Psoas muscle (tissue), 8 donors: ENCODE measurements around the gene PRKCH. TPM values are rescaled to one million over a fixed set of nuclear protein-coding genes. Genes with fewer than 3 reads are reported as not detected.

Experiments used
- ATAC-seq, 4 donors: fragments of 200-7000 bp; cut with Tn5 transposase; one replicate each; pipeline ENCODE4 v1.9.1; 2020; ENCODE audit warnings: moderate library complexity in 3 of 4, mild to moderate bottlenecking in 2 of 4
- DNase-seq, 2 donors: peaks; one replicate each; pipeline ENCODE4 v3.0.0-alpha.2; 2020
- H3K27ac ChIP-seq: fragments of 200-600 bp; one replicate; pipeline ENCODE4 v1.8.0; 2022
- H3K27me3 ChIP-seq, 3 donors: fragments of 200-600 bp in 1 of 3; one replicate each; pipeline versions ENCODE4 v1.6.1 to v1.8.0; 2013 to 2022; ENCODE audit warnings: low read length in 2 of 3, mild to moderate bottlenecking in 2 of 3, moderate library complexity in 1 of 3; ENCODE audit not compliant: insufficient read depth in 3 of 3
- H3K36me3 ChIP-seq, 2 donors: fragments of 200-600 bp in 1 of 2; one replicate each; pipeline versions ENCODE4 v1.6.1 to v1.8.0; 2013 to 2022; ENCODE audit warnings: low read depth in 1 of 2, mild to moderate bottlenecking in 1 of 2, moderate library complexity in 1 of 2; ENCODE audit not compliant: insufficient read depth in 1 of 2
- H3K4me1 ChIP-seq: fragments of 200-600 bp; one replicate; pipeline ENCODE4 v1.8.0; 2022
- H3K4me3 ChIP-seq: fragments of 200-600 bp; one replicate; pipeline ENCODE4 v1.8.0; 2022; ENCODE audit warnings: mild to moderate bottlenecking
- H3K9me3 ChIP-seq: fragments of 200-600 bp; one replicate; pipeline ENCODE4 v1.8.0; 2022
- WGBS, 3 donors: extraction: QIAGEN DNeasy Blood & Tissue Kit; methylation state at CpG; one replicate each; pipeline versions ENCODE4 v1.1.6 to v1.1.7; 2013; 5-methylcytosine and 5-hydroxymethylcytosine counted together
- intact Hi-C, 2 donors: fragments of 100-400 bp; cut with DNase I; formaldehyde crosslinking; loops; one replicate each; pipeline versions ENCODE4 v1.11.0 to v1.14.2; 2022
- polyA plus RNA-seq, 3 donors: library from polyadenylated mRNA; stranded (reverse); fragments of 200-250 nt; gene quantifications; one replicate each; pipeline ENCODE4 v1.2.3, GENCODE V29; 2013
- total RNA-seq, 4 donors: library from RNA; stranded (reverse); fragmentation: NEBNext Ultra II Directional in 2 of 4; extraction: Animal tissue kit (Norgen Biotek cat#: 25700) in 2 of 4; gene quantifications; one replicate each; pipeline versions ENCODE4 v1.2.1 to v1.2.4, GENCODE V29; 2021 to 2023
- TF ChIP-seq, protein P1 (sequence below): fragments of 200-600 bp; IDR thresholded peaks from one replicate; pipeline ENCODE4 v1.8.0; 2022; ENCODE audit warnings: antibody characterized with exemption
- donor health status: healthy with polysubstance abuse.
- donor health status: DM: no; HTN: no; CAD: no; lungs with moderate emphysema.
- donor health status: Bipolar disorder and iron deficiency.
- donor health status: healthy.
- donor health status: DM: yes; HTN: yes; CAD: no.
- donor health status: DM: no; HTN: no; CAD: no.
- donor health status: DM: no; HTN: no; CAD: no.
- donor health status: DM: yes; HTN: yes; CAD: no.

PRKCH gene
- total and polyA plus RNA-seq, 7 donors: 5.9 to 17.9 (median 11.1) TPM

DNA sequence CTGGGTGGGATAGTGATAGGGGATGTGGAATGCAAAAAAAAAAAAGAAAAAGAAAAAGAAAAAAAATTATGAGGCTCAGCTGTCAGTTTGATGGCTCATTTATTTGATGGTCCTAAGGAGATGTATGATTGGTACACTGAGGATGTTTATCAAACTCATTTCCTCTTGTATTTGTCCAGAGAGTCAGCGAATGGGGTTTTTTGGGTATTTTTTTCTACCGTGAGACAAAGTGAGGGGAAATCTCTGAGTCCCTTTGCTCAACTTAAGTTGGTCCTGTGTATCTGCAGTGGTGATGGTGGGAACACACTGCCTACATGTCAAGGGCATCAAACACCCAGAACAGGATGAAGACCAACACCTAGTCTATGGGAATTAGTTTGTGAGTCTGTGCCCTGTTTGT is 197.0 kb downstream of the PRKCH start:
- WGBS, 3 donors: 74 to 77% (median 76%) methylated on average over 2 of the region's 2 CpGs
- TF ChIP-seq, protein P1, sequence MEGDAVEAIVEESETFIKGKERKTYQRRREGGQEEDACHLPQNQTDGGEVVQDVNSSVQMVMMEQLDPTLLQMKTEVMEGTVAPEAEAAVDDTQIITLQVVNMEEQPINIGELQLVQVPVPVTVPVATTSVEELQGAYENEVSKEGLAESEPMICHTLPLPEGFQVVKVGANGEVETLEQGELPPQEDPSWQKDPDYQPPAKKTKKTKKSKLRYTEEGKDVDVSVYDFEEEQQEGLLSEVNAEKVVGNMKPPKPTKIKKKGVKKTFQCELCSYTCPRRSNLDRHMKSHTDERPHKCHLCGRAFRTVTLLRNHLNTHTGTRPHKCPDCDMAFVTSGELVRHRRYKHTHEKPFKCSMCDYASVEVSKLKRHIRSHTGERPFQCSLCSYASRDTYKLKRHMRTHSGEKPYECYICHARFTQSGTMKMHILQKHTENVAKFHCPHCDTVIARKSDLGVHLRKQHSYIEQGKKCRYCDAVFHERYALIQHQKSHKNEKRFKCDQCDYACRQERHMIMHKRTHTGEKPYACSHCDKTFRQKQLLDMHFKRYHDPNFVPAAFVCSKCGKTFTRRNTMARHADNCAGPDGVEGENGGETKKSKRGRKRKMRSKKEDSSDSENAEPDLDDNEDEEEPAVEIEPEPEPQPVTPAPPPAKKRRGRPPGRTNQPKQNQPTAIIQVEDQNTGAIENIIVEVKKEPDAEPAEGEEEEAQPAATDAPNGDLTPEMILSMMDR: no peak
- no peaks in the 10 kb centered on the region for H3K9me3 ChIP-seq
- ATAC-seq (no peak), DNase-seq (no peak)
- no peak overlapping the region for H3K27ac ChIP-seq
- H3K36me3 ChIP-seq: no peaks in the 10 kb centered on the region
- H3K4me1 ChIP-seq: peaks cover 23% of the 10 kb centered on the region
- no peaks in the 10 kb centered on the region for H3K27me3 ChIP-seq
- intact Hi-C loops: no loop called here
- no peak overlapping the region for H3K4me3 ChIP-seq

DNA sequence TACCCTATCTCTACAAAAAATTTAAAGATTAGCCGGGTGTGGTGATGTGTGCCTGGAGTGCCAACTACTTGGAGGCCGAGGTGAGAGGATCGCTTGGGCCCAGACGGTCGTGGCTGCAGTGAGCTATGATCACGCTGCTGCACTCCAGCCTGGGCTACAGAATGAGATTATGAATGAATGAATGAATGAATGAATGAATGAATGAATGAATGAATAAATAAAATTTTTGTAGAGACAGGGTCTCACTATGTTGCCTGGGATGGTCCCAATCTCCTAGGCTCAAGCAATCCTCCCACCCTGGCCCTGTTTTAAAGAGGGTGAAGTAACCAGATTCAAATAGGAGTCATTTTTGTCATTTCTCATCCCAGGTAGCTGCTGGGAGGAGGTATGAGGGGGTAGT is 197.7 kb downstream of the PRKCH start:
- 96 to 98% (median 98%) methylated on average over 6 of the region's 6 CpGs for WGBS, 3 donors
- Histone ChIP-seq H3K4me1 (peaks cover 28% of the 10 kb centered on the region), H3K27me3 (no peaks in the 10 kb centered on the region), H3K36me3 (no peaks in the 10 kb centered on the region), H3K4me3 (no peak overlapping the region), H3K27ac (no peak overlapping the region), H3K9me3 (no peaks in the 10 kb centered on the region)
- TF ChIP-seq, protein P1: no peak
- intact Hi-C loops: no loop called here
- ATAC-seq (no peak), DNase-seq (no peak)

DNA sequence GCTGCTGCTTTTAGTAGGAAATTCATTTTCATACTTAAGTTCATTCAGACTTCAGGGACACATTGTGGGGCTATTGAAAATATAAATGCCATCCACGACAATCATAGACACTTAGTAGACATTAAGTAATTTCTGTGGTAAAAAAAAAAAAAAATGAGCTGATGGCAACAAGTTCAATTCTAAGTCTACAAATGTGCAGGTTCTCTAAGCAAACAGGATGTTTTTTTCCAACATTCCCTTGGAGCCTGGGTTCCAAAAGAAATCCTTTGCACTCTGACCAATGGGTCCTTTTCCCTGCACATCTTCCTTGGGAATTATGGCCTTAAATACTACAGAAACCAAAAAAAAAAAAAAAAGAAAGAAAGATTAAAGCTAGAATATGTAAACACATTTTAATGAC is 198.4 kb downstream of the PRKCH start:
- DNase-seq: no peak
- ATAC-seq: no peak
- no peak overlapping the region for H3K27ac ChIP-seq
- intact Hi-C loops: no loop called here
- H3K9me3 ChIP-seq: no peaks in the 10 kb centered on the region
- WGBS, 3 donors: 93 to 96% (median 96%) methylated on average over 1 of the region's 1 CpG
- H3K4me1 ChIP-seq: peaks cover 35% of the 10 kb centered on the region
- H3K27me3 ChIP-seq: no peaks in the 10 kb centered on the region
- no peak overlapping the region for H3K4me3 ChIP-seq
- H3K36me3 ChIP-seq: no peaks in the 10 kb centered on the region
- TF ChIP-seq, protein P1: no peak

DNA sequence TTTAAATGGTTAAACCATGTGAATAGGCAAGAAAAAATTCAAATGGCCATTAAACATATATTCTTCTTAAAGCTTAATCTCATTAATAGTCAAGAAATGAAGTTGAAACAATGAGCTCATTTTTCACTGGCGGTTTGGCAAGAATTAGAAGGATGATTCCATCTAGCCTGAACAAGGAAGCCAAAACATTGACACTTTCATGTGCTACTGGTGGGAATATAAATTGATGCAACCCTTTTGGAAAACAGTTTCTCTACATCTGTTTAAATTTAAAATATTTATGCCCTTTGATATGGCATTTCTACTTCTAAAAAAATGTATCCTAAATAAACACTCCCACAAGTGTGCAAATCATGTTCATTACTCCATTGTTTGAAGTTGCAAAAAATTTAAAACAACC is 199.2 kb downstream of the PRKCH start:
- ATAC-seq (no peak), DNase-seq (no peak)
- TF ChIP-seq, protein P1: no peak
- no peaks in the 10 kb centered on the region for H3K27me3 ChIP-seq
- H3K4me1 ChIP-seq: peaks cover 43% of the 10 kb centered on the region
- H3K4me3 ChIP-seq: no peak overlapping the region
- no peaks in the 10 kb centered on the region for H3K9me3 ChIP-seq
- no peaks in the 10 kb centered on the region for H3K36me3 ChIP-seq
- WGBS, 3 donors: 82 to 92% (median 85%) methylated on average over 1 of the region's 1 CpG
- intact Hi-C loops: no loop called here
- H3K27ac ChIP-seq: no peak overlapping the region

DNA sequence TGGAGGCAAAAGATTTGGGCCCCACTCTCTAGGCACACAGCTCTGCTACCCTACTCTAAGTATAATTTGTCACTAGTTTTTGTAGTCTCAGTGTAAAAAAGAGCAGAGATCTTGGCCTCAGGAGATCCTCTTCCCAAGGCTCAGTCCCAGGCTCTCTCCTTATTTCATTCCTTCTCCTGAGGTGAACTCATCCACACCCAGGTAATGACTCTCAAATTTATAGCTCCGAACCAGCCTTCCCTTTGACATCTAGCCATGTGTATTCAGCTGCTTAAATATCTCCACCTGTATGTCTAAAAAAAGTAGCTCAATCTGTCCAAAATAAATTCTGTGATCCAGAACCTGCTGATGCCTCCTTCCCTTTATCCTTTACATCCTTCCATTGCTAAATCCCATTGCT is 200.4 kb downstream of the PRKCH start:
- DNase-seq (no peak), ATAC-seq (no peak)
- H3K9me3 ChIP-seq: no peaks in the 10 kb centered on the region
- peaks cover 47% of the 10 kb centered on the region for H3K4me1 ChIP-seq
- H3K36me3 ChIP-seq: no peaks in the 10 kb centered on the region
- no peak overlapping the region for H3K27ac ChIP-seq
- no peak overlapping the region for H3K4me3 ChIP-seq
- TF ChIP-seq, protein P1: no peak
- WGBS, 3 donors: 81 to 100% (median 84%) methylated on average over 1 of the region's 1 CpG
- intact Hi-C loops: no loop called here
- no peaks in the 10 kb centered on the region for H3K27me3 ChIP-seq
